VCaP (cell line): ENCODE results near the gene NSMCE4A.

Experiments
- H3K27ac ChIP-seq: fragments of 450-650 bp; 2 replicates; pipeline ENCODE4 v1.5.1; 2017
- TF ChIP-seq, protein P1 (sequence below): fragments of 450-650 bp; conservative IDR thresholded peaks from 2 replicates; pipeline ENCODE4 v1.5.1; 2017; ENCODE audit warnings: mild to moderate bottlenecking, moderate library complexity

The NSMCE4A gene

DNA sequence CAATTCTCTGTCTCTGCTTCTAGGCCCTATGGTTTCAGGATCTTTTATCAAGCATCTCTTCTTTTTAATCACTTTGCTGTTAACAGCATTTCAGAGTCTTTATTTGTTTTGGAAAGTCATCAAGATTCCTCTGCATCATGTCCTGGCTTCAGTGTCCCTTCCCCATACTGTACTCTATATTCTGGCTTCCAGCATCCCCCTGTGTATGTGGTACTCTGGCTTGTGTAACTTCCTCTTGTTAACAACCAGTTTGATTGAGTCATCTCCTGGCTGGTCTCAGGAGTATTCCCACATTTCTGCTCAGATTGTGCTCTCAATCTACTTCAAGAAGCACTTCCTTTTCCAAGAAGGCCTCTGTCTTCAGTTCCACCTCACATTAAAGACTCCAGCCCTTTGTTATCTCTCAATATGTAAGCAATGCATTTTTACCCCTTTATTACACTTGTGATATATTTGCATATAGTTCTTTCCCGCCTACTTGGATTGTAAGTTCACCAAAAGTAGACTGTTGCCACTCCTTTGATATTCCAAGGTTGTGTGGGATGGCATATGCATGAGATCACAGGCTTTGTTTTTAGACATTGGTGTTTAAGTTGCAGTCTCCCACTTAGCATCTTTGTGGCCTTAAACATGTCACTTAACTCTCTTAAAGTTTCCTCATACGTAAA lies 32.1 kb downstream of the NSMCE4A start:
- H3K27ac ChIP-seq = peak overlapping the region; percentile 29
- TF ChIP-seq, protein P1, sequence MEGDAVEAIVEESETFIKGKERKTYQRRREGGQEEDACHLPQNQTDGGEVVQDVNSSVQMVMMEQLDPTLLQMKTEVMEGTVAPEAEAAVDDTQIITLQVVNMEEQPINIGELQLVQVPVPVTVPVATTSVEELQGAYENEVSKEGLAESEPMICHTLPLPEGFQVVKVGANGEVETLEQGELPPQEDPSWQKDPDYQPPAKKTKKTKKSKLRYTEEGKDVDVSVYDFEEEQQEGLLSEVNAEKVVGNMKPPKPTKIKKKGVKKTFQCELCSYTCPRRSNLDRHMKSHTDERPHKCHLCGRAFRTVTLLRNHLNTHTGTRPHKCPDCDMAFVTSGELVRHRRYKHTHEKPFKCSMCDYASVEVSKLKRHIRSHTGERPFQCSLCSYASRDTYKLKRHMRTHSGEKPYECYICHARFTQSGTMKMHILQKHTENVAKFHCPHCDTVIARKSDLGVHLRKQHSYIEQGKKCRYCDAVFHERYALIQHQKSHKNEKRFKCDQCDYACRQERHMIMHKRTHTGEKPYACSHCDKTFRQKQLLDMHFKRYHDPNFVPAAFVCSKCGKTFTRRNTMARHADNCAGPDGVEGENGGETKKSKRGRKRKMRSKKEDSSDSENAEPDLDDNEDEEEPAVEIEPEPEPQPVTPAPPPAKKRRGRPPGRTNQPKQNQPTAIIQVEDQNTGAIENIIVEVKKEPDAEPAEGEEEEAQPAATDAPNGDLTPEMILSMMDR = no peak

- TF ChIP-seq, protein P1 = no peak
- H3K27ac ChIP-seq = no peak overlapping the region
These were observed 33.5 kb downstream of the NSMCE4A start for GRCh38 chr10:121941532-121941931.

GRCh38 chr10:121936295-121936694 lies 38.7 kb downstream of the NSMCE4A start:
- TF ChIP-seq, protein P1 = no peak
- H3K27ac ChIP-seq = peak overlapping the region; percentile 43; the same call in 1 of the 2 replicates

DNA sequence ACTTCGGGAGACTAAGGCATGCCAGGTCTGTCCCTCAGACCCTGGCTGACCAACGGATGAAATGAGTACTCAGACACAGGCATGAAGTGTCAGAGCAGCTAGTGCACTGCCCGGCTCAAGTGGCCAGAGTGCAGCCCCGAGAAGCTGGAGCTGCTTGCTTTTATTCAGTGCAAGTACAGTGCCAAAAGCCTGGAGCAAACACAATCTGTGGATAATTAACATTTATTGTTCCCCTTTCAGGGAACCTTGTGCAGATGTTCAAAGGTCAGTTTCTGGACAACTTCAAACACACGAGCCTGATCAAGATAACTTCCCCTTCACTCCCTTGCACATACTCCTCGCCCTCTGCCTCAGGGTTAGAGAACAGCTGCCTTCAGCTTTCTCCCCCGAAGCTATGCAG lies 39.3 kb downstream of the NSMCE4A start:
- TF ChIP-seq, protein P1 = no peak
- peak overlapping the region; percentile 43 for H3K27ac ChIP-seq

- H3K27ac ChIP-seq = peak overlapping the region; percentile 95
These were observed 44.5 kb downstream of the NSMCE4A start for GRCh38 chr10:121930268-121931085.

DNA sequence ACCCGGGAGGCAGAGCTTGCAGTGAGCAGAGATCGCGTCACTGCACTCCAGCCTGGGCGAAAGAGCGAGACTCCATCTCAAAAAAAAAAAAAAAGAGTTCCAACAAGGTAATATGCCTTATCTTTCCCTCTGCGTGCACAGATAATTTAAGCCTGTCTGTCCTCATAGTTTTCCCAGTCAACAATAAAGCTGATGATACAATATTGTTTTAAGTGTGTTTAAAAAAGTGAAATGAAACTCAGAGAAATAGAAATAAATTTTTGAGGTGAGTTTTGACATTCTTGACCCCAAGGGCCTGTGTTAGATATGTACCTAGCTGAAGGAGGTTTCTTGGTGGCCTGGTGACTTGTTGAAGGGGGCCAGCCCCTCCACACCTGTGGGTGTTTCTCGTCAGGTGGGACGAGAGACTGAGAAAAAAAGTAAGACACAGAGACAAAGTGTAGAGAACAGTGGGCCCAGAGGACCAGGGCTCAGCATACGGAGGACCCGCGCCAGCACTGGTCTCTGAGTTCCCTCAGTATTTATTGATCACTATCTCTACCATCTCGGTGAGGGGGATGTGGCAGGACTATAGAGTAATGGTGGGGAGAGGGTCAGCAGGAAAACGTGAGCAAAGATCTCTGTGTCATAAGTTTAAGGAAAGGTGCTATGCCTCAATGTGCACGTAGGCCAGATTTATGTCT lies 45.3 kb downstream of the NSMCE4A start:
- peak overlapping the region; percentile 95 for H3K27ac ChIP-seq

DNA sequence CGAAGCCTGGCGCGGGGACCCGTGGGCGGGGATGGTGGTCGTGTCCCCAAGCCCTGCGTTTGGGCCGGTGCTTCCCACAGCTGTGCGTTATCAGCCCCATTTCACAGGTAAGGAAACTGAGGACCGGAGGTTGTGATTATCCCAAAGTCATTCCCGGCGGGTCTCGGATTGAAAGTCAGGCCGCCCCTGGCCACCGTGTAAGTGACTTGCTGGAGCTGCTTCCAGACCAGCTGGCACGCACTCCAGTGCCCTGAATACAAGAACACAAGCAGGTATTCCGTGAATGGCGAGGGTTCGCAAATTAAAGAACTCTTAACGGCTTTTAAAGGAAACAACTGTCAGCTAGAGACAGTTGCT lies 46.5 kb downstream of the NSMCE4A start:
- peak overlapping the region; percentile 95 for H3K27ac ChIP-seq
- TF ChIP-seq, protein P1 = no peak

DNA sequence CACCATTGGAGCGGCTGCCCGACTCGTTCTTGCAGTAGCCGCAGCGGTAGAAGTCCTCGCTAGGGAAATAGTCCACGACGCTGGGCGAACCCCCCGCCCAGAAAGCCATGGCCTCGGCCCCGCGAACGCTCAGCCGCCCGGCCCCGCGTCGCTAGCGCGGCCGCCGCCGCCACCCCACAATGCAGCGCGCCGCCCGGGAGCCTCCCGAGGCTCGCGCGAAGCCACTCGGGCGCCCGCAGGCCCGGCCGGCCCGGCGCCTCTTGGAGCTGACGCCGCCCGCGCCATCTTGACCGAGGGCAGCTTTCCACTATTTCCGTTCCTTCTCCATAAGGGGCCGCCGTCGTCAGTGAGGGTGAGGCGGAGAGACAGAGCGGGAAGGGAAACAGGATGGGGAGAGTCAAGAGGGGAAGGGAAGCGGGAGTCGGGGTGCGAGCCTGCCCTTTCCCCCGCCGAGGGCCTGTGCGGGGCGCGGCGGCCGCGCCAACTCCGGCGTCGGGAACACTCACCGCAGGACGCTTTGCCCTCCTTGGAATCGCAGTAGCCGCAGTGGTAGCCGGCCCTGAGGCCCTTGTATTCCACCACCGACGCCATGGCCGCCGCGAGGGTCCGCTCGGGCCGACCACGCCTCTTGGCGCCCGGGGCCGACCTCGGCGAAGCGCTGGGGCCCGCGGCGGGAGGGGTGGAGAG lies 47.0 kb downstream of the NSMCE4A start, which contains the start of gene ATE1:
Gene ATE1, minus strand, starts transcription at position 191 of the 687 bp plus-strand sequence. Its CDS starts 82 bp downstream, at position 109.
- peak within 1 kb of the TSS; percentile 95 for H3K27ac ChIP-seq
- TF ChIP-seq, protein P1 = no peak
